ENCODE results near the gene SMYD4.

GRCh38 chr17:1783271-1783670 is 46.4 kb downstream of the SMYD4 start:
- TF ChIP-seq EZH2 (IDR thresholded peaks at IDR 0.05; ENCODE audit: borderline replicate concordance, low read depth, low read length, poor library complexity, severe bottlenecking) = no peak
- TF ChIP-seq CTCF (conservative IDR thresholded peaks at IDR 0.05; ENCODE audit: low read depth, low read length) = no peak
